Adrenal gland (tissue), 5 donors: ENCODE measurements around the gene PRX.

Source experiments
- CTCF ChIP-seq, 6 experiments: fragments of 450-650 bp in 4 of 6; fragments of 200-600 bp in 2 of 6; sonication (generic) in 1 of 6; IDR thresholded peaks; 1 replicate in 5 of 6; 2 replicates in 1 of 6; pipeline versions ENCODE4 v1.5.1 to v1.8.0; 2016 to 2021; ENCODE audit warnings: antibody characterized with exemption in 6 of 6, mild to moderate bottlenecking in 2 of 6, moderate library complexity in 1 of 6
- POLR2A ChIP-seq, 2 donors: fragments of 450-650 bp; IDR thresholded peaks; one replicate each; pipeline ENCODE4 v1.6.1; 2017; ENCODE audit warnings: antibody characterized with exemption in 2 of 2, mild to moderate bottlenecking in 2 of 2, moderate library complexity in 1 of 2
- donor health status: DM: no; HTN: no; CAD: no.

GRCh38 chr19:40355975-40356680, 57.0 kb downstream of the PRX start:
- TF ChIP-seq CTCF (IDR thresholded peaks at IDR 0.05) (no peak), POLR2A (IDR thresholded peaks at IDR 0.05) (no peak)
